SJCRH30 (cell line): ENCODE data around the gene DYSF. TPM values are rescaled to one million over a fixed set of nuclear protein-coding genes. Genes with fewer than 3 reads are reported as not detected.

ENCODE experiments used
- DNase-seq, 2 experiments: peaks; one replicate each; pipeline ENCODE4 v3.0.0-alpha.2; 2015 to 2020
- H3K27ac ChIP-seq: fragments of 250-450 bp; sonication (Bioruptor Pico); 2 replicates; pipeline ENCODE4 v1.5.1; 2020; ENCODE audit warnings: mild to moderate bottlenecking, moderate library complexity
- H3K27me3 ChIP-seq: fragments of 250-450 bp; sonication (Bioruptor Pico); 2 replicates; pipeline ENCODE4 v1.5.1; 2020; ENCODE audit warnings: mild to moderate bottlenecking, moderate library complexity
- H3K36me3 ChIP-seq: fragments of 250-450 bp; sonication (Bioruptor Pico); 2 replicates; pipeline ENCODE4 v1.5.1; 2020; ENCODE audit warnings: mild to moderate bottlenecking, moderate library complexity
- H3K4me1 ChIP-seq: fragments of 250-450 bp; sonication (Bioruptor Pico); 2 replicates; pipeline ENCODE4 v1.5.1; 2020; ENCODE audit warnings: mild to moderate bottlenecking, moderate library complexity
- H3K4me3 ChIP-seq: fragments of 250-450 bp; sonication (Bioruptor Pico); 2 replicates; pipeline ENCODE4 v1.5.1; 2020; ENCODE audit warnings: mild to moderate bottlenecking, moderate library complexity
- H3K9me3 ChIP-seq: fragments of 250-450 bp; sonication (Bioruptor Pico); replicated peaks from 2 replicates; pipeline ENCODE4 v1.5.1; 2020; ENCODE audit warnings: mild to moderate bottlenecking, moderate library complexity
- total RNA-seq: library from RNA; depleted of rRNA; stranded (reverse); fragments of >200 nt; shearing (Covaris generic); gene quantifications from 2 replicates; pipeline ENCODE4 v1.2.3, GENCODE V29; 2014

Gene DYSF
- total RNA-seq, 1 experiment from 2014 or later, result 15.2 TPM

DNA sequence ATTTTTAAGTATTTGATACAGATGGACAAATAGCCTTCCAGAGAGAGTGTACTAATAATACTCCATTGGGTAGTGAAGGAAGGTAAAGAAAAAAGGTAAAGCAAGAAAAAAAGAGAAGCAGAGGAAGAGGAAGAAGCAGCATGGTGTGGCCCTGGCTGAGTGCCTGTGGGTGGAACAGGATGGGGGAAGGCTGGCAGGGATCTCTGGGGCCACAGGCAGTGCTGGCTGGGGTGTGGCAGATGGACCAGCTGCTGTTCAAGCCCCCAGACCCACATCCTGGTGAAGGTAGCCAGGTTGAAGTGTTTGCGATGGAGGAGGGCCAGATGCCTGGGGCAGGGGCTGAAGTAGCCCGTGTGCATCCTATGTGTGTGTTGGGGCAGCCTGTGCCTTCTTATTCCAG, 79.0 kb downstream of the DYSF start:
- Histone ChIP-seq H3K4me3 (no peak overlapping the region), H3K27ac (no peak overlapping the region), H3K9me3 (no peaks in the 10 kb centered on the region), H3K4me1 (no peaks in the 10 kb centered on the region), H3K36me3 (peaks cover 7% of the 10 kb centered on the region; the same call in 1 of the 2 replicates), H3K27me3 (no peaks in the 10 kb centered on the region)
- DNase-seq, result no peak

DNA sequence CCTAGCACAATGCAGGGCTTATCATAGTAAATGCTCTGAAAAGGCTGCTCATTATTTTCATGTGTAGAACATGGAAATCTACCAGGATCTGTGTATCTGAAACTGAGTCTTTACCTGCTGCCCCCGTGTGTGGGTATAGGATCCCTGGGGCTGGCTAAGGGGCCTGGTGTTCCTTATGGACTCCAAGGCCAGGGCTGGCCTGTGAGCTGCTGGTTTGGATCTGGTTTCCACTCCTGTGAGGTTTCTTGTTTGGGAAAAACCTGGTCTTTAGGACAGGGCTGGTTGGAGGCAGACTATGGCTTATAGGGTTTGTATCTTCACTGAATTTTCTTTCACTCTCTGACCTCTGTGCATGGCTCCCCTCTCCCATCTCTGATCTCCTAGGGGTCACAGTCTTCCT, 80.8 kb downstream of the DYSF start:
- Histone ChIP-seq H3K27ac (no peak overlapping the region), H3K9me3 (no peaks in the 10 kb centered on the region), H3K27me3 (no peaks in the 10 kb centered on the region), H3K4me3 (no peak overlapping the region), H3K4me1 (no peaks in the 10 kb centered on the region), H3K36me3 (peaks cover 7% of the 10 kb centered on the region; the same call in 1 of the 2 replicates)
- DNase-seq, result no peak

GRCh38 chr2:71534826-71535225, 81.5 kb downstream of the DYSF start:
- Histone ChIP-seq H3K4me1 (no peaks in the 10 kb centered on the region), H3K36me3 (peaks cover 13% of the 10 kb centered on the region; the same call in 1 of the 2 replicates), H3K27me3 (no peaks in the 10 kb centered on the region), H3K4me3 (no peak overlapping the region), H3K27ac (no peak overlapping the region), H3K9me3 (no peaks in the 10 kb centered on the region)
- no peak for DNase-seq

DNA sequence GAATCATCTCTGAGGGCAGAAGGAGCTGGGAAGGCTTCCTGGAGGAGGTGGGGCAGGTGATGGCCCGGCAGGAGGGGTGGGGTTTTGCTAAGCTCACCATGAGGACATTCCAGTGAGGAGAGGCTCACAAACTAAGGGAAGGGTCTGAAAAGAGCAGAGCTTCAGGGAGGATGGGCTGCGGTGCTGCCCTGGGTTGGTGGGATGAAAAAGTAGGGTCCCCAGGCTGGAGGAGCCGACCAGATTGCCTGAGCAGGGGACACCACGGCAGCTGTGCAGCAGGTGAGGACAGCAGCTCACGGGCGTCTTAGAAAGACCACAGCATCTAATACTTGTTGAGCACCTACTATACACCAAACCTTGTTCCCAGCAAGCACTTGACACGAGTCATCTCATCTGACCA, 82.2 kb downstream of the DYSF start:
- H3K36me3 ChIP-seq, result peaks cover 13% of the 10 kb centered on the region; the same call in 1 of the 2 replicates
- H3K9me3 ChIP-seq, result no peaks in the 10 kb centered on the region
- no peak for DNase-seq
- H3K27ac ChIP-seq, result no peak overlapping the region
- no peak overlapping the region for H3K4me3 ChIP-seq
- no peaks in the 10 kb centered on the region for H3K27me3 ChIP-seq
- no peaks in the 10 kb centered on the region for H3K4me1 ChIP-seq

GRCh38 chr2:71536226-71536671, 82.9 kb downstream of the DYSF start:
- Histone ChIP-seq H3K36me3 (peaks cover 13% of the 10 kb centered on the region; the same call in 1 of the 2 replicates), H3K27me3 (no peaks in the 10 kb centered on the region), H3K4me1 (no peaks in the 10 kb centered on the region), H3K9me3 (no peaks in the 10 kb centered on the region), H3K27ac (no peak overlapping the region), H3K4me3 (no peak overlapping the region)
- DNase-seq, result no peak

- Histone ChIP-seq H3K4me3 (no peak overlapping the region), H3K27ac (no peak overlapping the region), H3K36me3 (peaks cover 5% of the 10 kb centered on the region; the same call in 1 of the 2 replicates), H3K4me1 (no peaks in the 10 kb centered on the region), H3K9me3 (no peaks in the 10 kb centered on the region), H3K27me3 (no peaks in the 10 kb centered on the region)
- no peak for DNase-seq
These were observed 84.9 kb downstream of the DYSF start for GRCh38 chr2:71538241-71538640.

GRCh38 chr2:71538656-71539265, 85.4 kb downstream of the DYSF start:
- no peaks in the 10 kb centered on the region for H3K4me1 ChIP-seq
- no peaks in the 10 kb centered on the region for H3K27me3 ChIP-seq
- H3K36me3 ChIP-seq, result peaks cover 5% of the 10 kb centered on the region; the same call in 1 of the 2 replicates
- no peak for DNase-seq
- H3K9me3 ChIP-seq, result no peaks in the 10 kb centered on the region
- H3K4me3 ChIP-seq, result no peak overlapping the region
- no peak overlapping the region for H3K27ac ChIP-seq

DNA sequence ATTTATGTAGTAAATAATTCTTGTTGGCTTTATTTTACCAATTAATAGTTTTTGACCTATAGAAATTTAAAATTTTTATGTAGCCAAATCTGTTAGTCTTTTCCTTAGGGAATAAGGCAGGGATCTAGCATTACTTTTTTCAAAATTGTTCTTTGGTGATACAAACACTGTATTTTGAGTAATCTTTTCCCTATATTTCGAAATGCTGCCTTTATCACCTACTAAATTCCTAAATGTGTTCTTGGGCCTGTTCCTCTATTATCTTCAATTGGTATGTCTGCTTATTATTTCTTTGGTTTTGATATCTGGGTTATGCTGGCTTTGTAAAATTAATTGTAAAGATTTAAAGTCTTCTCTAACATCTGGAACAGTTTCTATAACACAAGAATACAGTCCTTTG, 87.5 kb downstream of the DYSF start:
- Histone ChIP-seq H3K27ac (no peak overlapping the region), H3K27me3 (no peaks in the 10 kb centered on the region), H3K4me3 (no peak overlapping the region), H3K9me3 (no peaks in the 10 kb centered on the region), H3K4me1 (no peaks in the 10 kb centered on the region), H3K36me3 (peaks cover 5% of the 10 kb centered on the region; the same call in 1 of the 2 replicates)
- no peak for DNase-seq

DNA sequence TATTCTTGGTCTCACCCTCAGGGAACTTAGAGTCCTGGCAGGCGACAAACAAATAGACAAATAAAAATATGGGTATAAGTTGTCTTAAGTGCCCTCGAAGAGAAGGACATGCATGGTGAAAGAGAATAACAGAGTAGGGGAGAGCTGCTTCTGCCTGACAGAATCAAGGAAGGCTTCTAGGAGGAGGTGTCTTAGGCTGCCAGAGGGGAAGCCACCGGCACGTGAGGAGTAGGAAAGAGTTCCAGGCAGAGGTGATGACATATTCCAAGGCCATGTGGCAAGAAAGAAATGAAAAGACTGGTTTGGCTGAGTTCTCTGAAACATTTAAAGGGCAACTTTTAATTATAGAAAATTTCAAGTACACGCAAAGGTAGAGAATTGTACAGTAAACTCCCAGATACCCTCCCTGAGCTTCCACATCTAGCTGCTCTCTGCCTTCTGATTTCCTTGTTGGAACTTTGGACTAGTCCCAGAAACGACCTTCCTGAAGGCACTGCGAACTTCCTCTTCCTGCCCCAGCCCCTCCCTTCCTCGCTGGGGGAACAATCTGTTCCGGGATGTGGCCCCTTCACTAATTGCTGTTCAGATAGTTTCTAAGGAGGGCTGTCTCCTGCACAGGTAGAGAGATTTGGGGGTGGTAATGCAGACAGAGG, 91.7 kb downstream of the DYSF start:
- no peak overlapping the region for H3K4me3 ChIP-seq
- no peak overlapping the region for H3K27ac ChIP-seq
- no peaks in the 10 kb centered on the region for H3K27me3 ChIP-seq
- DNase-seq, result no peak
- peaks cover 6% of the 10 kb centered on the region for H3K4me1 ChIP-seq
- H3K36me3 ChIP-seq, result no peaks in the 10 kb centered on the region
- H3K9me3 ChIP-seq, result no peaks in the 10 kb centered on the region

- Histone ChIP-seq H3K4me3 (no peak overlapping the region), H3K36me3 (no peaks in the 10 kb centered on the region), H3K9me3 (no peaks in the 10 kb centered on the region), H3K4me1 (peaks cover 6% of the 10 kb centered on the region), H3K27me3 (no peaks in the 10 kb centered on the region), H3K27ac (no peak overlapping the region)
- peak; percentile 66 to 84 for DNase-seq
These were observed 92.4 kb downstream of the DYSF start for GRCh38 chr2:71545572-71546274.

GRCh38 chr2:71546275-71546638, 92.9 kb downstream of the DYSF start:
- Histone ChIP-seq H3K36me3 (no peaks in the 10 kb centered on the region), H3K27ac (no peak overlapping the region), H3K4me1 (peaks cover 6% of the 10 kb centered on the region), H3K9me3 (no peaks in the 10 kb centered on the region), H3K27me3 (no peaks in the 10 kb centered on the region), H3K4me3 (no peak overlapping the region)
- DNase-seq, result no peak

DNA sequence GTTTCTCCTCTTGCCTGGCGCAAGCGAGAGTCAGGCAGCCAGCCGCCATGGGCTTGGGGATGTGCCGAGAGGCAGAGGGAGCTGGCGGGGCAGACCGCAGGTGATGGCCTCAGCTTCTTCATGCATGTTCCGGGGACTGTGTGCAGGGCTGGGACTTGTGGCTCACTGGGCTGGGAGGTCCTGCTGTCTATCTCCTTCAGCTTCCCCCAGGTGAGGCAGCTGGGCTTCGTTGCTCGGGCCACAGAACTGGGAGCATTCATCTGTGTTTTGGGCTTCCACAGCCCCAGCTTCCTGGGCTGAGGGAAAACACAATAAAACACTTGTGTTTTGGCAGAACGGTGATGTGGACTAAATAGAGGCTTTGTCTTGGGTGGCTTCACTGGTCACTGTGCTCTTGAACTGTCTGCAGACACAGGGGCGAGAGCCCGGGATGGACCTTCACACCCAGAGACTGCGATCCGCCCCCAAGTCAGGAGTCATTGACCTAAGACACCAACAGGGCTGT, 93.5 kb downstream of the DYSF start:
- no peak for DNase-seq
- Histone ChIP-seq H3K4me3 (no peak overlapping the region), H3K27ac (no peak overlapping the region), H3K27me3 (no peaks in the 10 kb centered on the region), H3K9me3 (no peaks in the 10 kb centered on the region), H3K36me3 (no peaks in the 10 kb centered on the region), H3K4me1 (peaks cover 6% of the 10 kb centered on the region)

DNA sequence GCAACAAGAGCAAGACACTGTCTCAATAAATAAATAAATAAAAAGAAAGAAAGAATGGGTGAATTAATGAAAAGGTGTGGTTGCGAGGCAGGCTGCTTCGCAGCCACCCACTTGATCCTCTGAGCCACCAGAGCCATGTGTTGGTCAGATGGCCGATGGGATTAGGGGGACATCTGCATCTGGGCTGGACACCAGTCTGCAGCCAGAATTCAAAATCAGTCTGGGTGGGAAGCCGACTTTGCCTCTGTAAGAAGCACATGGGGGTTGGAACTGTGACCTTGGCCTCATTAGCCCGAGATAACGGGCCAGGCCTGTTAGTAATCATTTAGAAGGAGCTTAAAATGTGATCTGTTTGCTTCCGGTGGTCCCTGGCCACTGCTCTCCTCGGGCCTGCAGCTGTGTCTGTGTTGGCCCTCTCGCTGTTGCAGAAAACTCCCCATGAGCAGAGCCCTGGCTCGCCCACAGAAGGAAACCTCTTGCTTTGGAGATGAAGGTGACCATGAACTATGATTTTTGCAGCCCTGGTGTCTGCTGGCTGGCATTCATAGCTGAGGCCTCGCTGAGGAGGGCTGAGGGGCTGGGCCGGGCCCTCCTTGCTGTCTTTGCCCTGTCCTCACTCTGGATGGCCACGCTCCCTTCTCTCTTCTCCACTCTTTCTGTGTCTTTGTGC, 94.4 kb downstream of the DYSF start:
- DNase-seq, result no peak
- Histone ChIP-seq H3K4me3 (no peak overlapping the region), H3K9me3 (no peaks in the 10 kb centered on the region), H3K27me3 (no peaks in the 10 kb centered on the region), H3K4me1 (peaks cover 6% of the 10 kb centered on the region), H3K36me3 (no peaks in the 10 kb centered on the region), H3K27ac (no peak overlapping the region)

GRCh38 chr2:71548646-71549425, 95.5 kb downstream of the DYSF start:
- Histone ChIP-seq H3K4me1 (peaks cover 6% of the 10 kb centered on the region), H3K36me3 (peaks cover 3% of the 10 kb centered on the region; the same call in 1 of the 2 replicates), H3K4me3 (no peak overlapping the region), H3K9me3 (no peaks in the 10 kb centered on the region), H3K27me3 (no peaks in the 10 kb centered on the region), H3K27ac (peak overlapping the region; percentile 17)
- peak; percentile 89 to 94 for DNase-seq
